Measurements from ENCODE around the gene MMRN2.

GRCh38 chr10:86944031-86944419 is 13.4 kb downstream of the MMRN2 start:
- TF ChIP-seq POLR2AphosphoS5 (IDR thresholded peaks at IDR 0.05; ENCODE audit: low read depth, low read length), result no peak
- no peak for TF ChIP-seq POLR2A (IDR thresholded peaks at IDR 0.05; ENCODE audit: low read depth, low read length)
